ENCODE measurements around the gene FHIT.

DNA sequence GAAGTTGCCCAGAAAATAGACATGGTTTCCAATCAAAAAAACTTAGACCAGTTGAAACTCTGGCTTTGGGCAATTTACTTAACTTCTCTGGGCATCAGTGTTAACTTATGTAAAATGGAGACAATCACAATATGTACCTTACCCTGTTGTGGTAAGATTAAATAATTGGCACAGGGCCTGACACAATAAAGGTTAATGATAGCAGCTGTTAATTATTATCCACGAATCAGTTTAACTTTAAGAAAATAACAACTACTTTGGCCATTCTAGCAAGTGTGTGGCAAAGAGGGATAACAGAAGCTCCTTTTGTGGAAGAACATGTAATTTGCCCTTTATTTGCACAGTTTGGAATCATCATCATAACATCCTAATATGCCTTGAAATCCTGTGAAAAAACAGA is 787.6 kb downstream of the FHIT start:
- TF ChIP-seq YY1 (IDR thresholded peaks at IDR 0.05; ENCODE audit: insufficient read depth, insufficient read length) (no peak), SUZ12 (IDR thresholded peaks at IDR 0.05; ENCODE audit: extremely low read depth, insufficient read depth, insufficient read length) (no peak)
